AG09309 (cell line): ENCODE results near the gene TBC1D10B.
"Not testable (repeated sequence)": the region's sequence is repeated elsewhere in the genome, so short reads cannot be mapped to it uniquely, and the experiment has no call there.

Experiments
- DNase-seq: peaks from one replicate; pipeline ENCODE4 v3.0.0-alpha.2; 2010; ENCODE audit warnings: low read depth
- H3K4me3 ChIP-seq: 2 replicates; pipeline ENCODE4 v1.5.1; 2011; ENCODE audit warnings: mild to moderate bottlenecking, low read depth, low read length, moderate library complexity; ENCODE audit not compliant: control insufficient read depth
- TF ChIP-seq, protein P1 (sequence below): IDR thresholded peaks from 2 replicates; pipeline ENCODE4 v1.5.1; 2011; ENCODE audit warnings: mild to moderate bottlenecking, low read depth, low read length, inconsistent platforms; ENCODE audit not compliant: insufficient read depth, control insufficient read depth; ENCODE audit errors: missing control alignments

The TBC1D10B gene

GRCh38 chr16:30401768-30402425 lies 31.6 kb upstream of the TBC1D10B start:
- TF ChIP-seq, protein P1, sequence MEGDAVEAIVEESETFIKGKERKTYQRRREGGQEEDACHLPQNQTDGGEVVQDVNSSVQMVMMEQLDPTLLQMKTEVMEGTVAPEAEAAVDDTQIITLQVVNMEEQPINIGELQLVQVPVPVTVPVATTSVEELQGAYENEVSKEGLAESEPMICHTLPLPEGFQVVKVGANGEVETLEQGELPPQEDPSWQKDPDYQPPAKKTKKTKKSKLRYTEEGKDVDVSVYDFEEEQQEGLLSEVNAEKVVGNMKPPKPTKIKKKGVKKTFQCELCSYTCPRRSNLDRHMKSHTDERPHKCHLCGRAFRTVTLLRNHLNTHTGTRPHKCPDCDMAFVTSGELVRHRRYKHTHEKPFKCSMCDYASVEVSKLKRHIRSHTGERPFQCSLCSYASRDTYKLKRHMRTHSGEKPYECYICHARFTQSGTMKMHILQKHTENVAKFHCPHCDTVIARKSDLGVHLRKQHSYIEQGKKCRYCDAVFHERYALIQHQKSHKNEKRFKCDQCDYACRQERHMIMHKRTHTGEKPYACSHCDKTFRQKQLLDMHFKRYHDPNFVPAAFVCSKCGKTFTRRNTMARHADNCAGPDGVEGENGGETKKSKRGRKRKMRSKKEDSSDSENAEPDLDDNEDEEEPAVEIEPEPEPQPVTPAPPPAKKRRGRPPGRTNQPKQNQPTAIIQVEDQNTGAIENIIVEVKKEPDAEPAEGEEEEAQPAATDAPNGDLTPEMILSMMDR: no peak
- DNase-seq: no peak
- H3K4me3 ChIP-seq: no peak overlapping the region

GRCh38 chr16:30399435-30400186 lies 29.3 kb upstream of the TBC1D10B start:
- DNase-seq: no peak
- H3K4me3 ChIP-seq: peak overlapping the region; percentile 71
- TF ChIP-seq, protein P1: no peak

GRCh38 chr16:30398661-30399434 lies 28.6 kb upstream of the TBC1D10B start:
- no peak overlapping the region for H3K4me3 ChIP-seq
- no peak for DNase-seq
- TF ChIP-seq, protein P1: no peak

- no peak overlapping the region for H3K4me3 ChIP-seq
- TF ChIP-seq, protein P1: no peak
- no peak for DNase-seq
Observed at GRCh38 chr16:30397776-30398660, 27.7 kb upstream of the TBC1D10B start.

- H3K4me3 ChIP-seq: no peak overlapping the region
- TF ChIP-seq, protein P1: no peak
- no peak for DNase-seq
Observed at GRCh38 chr16:30397056-30397455, 26.8 kb upstream of the TBC1D10B start.

DNA sequence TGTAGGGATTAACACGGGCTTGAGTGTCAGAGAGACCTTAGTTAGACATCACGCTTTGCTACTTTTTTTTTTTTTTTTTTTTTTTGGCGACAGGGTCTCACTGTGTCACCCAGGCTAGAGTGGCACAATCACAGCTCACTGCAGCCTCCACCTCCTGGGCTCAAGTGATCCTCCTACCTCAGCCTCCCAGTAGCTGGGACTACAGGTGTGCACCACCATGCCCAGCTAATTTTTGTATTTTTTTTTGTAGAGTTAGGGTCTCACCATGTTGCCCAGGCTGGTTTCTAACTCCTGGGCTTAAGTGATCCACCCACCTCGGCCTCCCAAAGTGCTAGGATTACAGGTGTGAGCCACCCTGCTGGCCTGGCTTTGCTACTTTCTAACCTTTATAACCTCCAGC lies 26.3 kb upstream of the TBC1D10B start:
- not testable (repeated sequence) for H3K4me3 ChIP-seq

More for the DNA sequence above, 26.3 kb upstream of the TBC1D10B start:
- not testable (repeated sequence) for DNase-seq
